ENCODE data around the gene TAMALIN. TPM values are rescaled to one million over a fixed set of nuclear protein-coding genes. Genes with fewer than 3 reads are reported as not detected.

TAMALIN gene
- total and polyA plus RNA-seq, 2 experiments from 2014 or later: 0.34 to 3.0 TPM

DNA sequence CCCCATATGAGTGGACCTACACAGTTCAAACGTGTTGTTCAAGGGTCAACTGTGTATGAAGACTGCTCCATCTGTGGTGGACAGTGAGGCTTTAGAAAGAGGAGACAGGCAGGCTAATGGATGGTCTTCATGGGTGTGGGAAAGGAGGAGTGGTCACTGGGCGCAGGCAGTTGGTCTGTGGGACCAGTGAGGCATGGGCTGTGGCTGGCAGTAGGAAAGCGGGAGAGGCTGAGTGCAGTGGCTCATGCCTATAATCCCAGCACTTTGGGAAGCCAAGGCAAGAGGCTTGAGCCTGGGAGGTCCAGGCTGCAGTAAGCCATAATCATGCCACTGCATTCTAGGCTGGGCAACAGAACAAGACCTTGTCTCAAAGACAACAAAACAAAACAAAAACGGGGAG, 42.5 kb downstream of the TAMALIN start:
- H3K9me3 Mint-ChIP-seq: no peaks in the 10 kb centered on the region; the same call in 2 of the 3 replicates
- Histone ChIP-seq H3K27me3 (ENCODE audit: insufficient read depth) (peaks cover 51% of the 10 kb centered on the region), H2AFZ (no peak overlapping the region), H4K20me1 (replicated peaks; ENCODE audit: insufficient read depth) (peaks cover 30% of the 10 kb centered on the region), H3K9me2 (ENCODE audit: insufficient read depth) (no peaks in the 10 kb centered on the region), H3K4me2 (no peak overlapping the region), H3K36me3 (ENCODE audit: insufficient read depth) (no peaks in the 10 kb centered on the region), H3K27ac (ENCODE audit: low read depth) (no peak overlapping the region), H3K79me2 (replicated peaks; ENCODE audit: insufficient read depth) (no peaks in the 10 kb centered on the region), H3F3A (replicated peaks; ENCODE audit: low read depth) (peaks cover 2% of the 10 kb centered on the region; the same call in 1 of the 2 replicates), H3K4me1 (ENCODE audit: insufficient read depth) (peaks cover 18% of the 10 kb centered on the region), H3K4me3 (no peak overlapping the region)
- TF ChIP-seq POLR2AphosphoS5 (IDR thresholded peaks at IDR 0.05; ENCODE audit: low read depth) (no peak), ZNF462 (CRISPR knock-in tag; IDR thresholded peaks at IDR 0.05) (no peak), STAT1 (IDR thresholded peaks at IDR 0.05; ENCODE audit: unreplicated experiment) (no peak), REST (IDR thresholded peaks at IDR 0.05; ENCODE audit: unreplicated experiment) (no peak), ZNF331 (CRISPR knock-in tag; IDR thresholded peaks at IDR 0.05; ENCODE audit: low read depth) (no peak), NANOG (IDR thresholded peaks at IDR 0.05; ENCODE audit: borderline replicate concordance) (no peak), EZH2phosphoT487 (IDR thresholded peaks at IDR 0.05; ENCODE audit: unreplicated experiment) (no peak), JUNB (IDR thresholded peaks at IDR 0.05; ENCODE audit: unreplicated experiment) (no peak), ZNF114 (CRISPR knock-in tag; IDR thresholded peaks at IDR 0.05) (no peak), CREB1 (CRISPR knock-in tag; IDR thresholded peaks at IDR 0.05; ENCODE audit: low read depth) (no peak), EZH2 (IDR thresholded peaks at IDR 0.05; ENCODE audit: low read depth, unreplicated experiment) (no peak)
- TF ChIP-seq, protein P1, sequence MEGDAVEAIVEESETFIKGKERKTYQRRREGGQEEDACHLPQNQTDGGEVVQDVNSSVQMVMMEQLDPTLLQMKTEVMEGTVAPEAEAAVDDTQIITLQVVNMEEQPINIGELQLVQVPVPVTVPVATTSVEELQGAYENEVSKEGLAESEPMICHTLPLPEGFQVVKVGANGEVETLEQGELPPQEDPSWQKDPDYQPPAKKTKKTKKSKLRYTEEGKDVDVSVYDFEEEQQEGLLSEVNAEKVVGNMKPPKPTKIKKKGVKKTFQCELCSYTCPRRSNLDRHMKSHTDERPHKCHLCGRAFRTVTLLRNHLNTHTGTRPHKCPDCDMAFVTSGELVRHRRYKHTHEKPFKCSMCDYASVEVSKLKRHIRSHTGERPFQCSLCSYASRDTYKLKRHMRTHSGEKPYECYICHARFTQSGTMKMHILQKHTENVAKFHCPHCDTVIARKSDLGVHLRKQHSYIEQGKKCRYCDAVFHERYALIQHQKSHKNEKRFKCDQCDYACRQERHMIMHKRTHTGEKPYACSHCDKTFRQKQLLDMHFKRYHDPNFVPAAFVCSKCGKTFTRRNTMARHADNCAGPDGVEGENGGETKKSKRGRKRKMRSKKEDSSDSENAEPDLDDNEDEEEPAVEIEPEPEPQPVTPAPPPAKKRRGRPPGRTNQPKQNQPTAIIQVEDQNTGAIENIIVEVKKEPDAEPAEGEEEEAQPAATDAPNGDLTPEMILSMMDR (conservative IDR thresholded peaks at IDR 0.05; ENCODE audit: low read depth in 2 of 2): no peak
- TF ChIP-seq, protein P2, sequence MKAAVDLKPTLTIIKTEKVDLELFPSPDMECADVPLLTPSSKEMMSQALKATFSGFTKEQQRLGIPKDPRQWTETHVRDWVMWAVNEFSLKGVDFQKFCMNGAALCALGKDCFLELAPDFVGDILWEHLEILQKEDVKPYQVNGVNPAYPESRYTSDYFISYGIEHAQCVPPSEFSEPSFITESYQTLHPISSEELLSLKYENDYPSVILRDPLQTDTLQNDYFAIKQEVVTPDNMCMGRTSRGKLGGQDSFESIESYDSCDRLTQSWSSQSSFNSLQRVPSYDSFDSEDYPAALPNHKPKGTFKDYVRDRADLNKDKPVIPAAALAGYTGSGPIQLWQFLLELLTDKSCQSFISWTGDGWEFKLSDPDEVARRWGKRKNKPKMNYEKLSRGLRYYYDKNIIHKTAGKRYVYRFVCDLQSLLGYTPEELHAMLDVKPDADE (IDR thresholded peaks at IDR 0.05): no peak
- H3K36me3 Mint-ChIP-seq (ENCODE audit: low read depth): peaks cover 3% of the 10 kb centered on the region; the same call in 1 of the 3 replicates
- ATAC-seq (no peak), DNase-seq (ENCODE audit: low spot score) (no peak)
- H3K27me3 Mint-ChIP-seq (ENCODE audit: insufficient read depth, low read depth, poor library complexity): peaks cover 34% of the 10 kb centered on the region
- no peak overlapping the region for H3K27ac Mint-ChIP-seq
- peak overlapping the region; percentile 78; the same call in 2 of the 3 replicates for H3K4me3 Mint-ChIP-seq
- peaks cover 28% of the 10 kb centered on the region for H3K4me1 Mint-ChIP-seq
